Measurements from ENCODE around the gene NUDT5.
A peak's percentile ranks its signal among the peaks of the same experiment; 100 is the strongest.
"Not testable (repeated sequence)": the region's sequence is repeated elsewhere in the genome, so short reads cannot be mapped to it uniquely, and the experiment has no call there.

NUDT5 gene

DNA sequence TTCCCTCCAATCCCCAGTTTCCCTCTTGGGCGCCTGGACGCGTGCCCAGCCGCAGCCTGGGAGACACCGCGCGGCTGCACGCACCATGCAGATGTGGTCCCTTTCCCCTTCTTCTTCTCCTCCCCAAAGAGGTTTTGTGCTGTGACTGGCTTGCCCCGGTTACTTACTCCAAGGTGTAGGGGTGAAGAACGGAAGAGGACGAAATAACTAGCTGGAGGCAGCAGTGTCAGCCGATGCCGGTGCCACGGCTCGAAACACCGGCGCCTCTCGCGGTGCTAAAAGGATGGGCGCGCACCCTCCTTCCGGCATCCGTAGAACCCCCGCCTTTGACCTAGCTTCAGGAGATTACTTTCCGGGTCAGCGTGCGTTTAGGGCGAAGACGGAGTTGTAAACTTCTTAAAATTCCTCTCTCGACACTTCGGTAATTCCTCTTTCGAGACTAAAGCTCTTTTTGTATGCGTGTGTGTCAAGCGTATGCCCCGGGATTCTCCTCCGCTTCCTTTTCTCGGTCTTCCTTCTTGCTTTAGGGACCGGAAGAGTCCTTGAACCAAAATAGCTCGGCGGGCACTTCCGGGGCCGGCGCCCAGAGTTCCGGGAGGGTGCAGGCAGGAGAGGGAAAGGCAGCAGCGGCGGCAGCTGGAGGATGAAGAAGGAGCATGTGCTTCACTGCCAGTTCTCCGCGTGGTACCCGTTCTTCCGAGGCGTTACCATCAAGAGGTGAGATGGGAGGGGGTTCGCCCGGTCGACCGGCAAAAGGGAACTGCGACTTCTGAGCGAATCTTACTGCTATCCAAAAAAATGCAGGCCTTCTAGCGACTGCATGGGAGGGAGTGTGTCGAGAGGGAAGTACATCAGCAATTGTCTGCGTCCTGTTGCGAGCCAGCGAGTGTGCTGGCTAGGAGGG, at the start of gene NUDT5, which contains the start of gene CDC123:
NUDT5 (minus strand) TSS at position 289 of the 904 bp plus-strand sequence. CDS start 9,600 bp downstream, outside the sequence.
CDC123 (plus strand) TSS at position 586 of the 904 bp plus-strand sequence; CDS start at position 644, 58 bp downstream.
- ATAC-seq: peak; percentile 93 to 95

GRCh38 chr10:12243864-12244620, 48.4 kb upstream of the NUDT5 start:
- ATAC-seq: no peak

GRCh38 chr10:12241810-12242529, 46.3 kb upstream of the NUDT5 start:
- peak; percentile 66 to 93 for ATAC-seq

DNA sequence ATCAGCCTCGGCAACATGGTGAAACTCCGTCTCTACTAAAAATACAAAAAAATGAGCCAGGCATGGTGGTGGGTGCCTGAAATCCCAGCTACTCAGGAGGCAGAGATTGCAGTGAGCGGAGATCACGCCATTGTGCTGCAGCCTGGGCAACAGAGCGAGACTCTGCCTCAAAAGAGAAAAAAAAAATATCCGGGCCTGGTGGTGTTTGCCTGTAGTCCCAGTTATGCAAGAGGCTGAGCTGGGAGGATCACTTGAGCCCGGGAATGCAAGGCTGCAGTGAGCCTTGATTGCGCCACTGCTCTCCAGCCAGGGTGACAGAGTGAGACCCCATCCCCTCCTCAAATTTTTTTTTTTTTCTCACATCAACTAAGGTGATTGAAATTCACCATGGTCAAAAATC, 43.1 kb upstream of the NUDT5 start:
- no peak for ATAC-seq

GRCh38 chr10:12237265-12238220, 41.9 kb upstream of the NUDT5 start:
- ATAC-seq: no peak

GRCh38 chr10:12235796-12236195, 40.1 kb upstream of the NUDT5 start:
- no peak for ATAC-seq

DNA sequence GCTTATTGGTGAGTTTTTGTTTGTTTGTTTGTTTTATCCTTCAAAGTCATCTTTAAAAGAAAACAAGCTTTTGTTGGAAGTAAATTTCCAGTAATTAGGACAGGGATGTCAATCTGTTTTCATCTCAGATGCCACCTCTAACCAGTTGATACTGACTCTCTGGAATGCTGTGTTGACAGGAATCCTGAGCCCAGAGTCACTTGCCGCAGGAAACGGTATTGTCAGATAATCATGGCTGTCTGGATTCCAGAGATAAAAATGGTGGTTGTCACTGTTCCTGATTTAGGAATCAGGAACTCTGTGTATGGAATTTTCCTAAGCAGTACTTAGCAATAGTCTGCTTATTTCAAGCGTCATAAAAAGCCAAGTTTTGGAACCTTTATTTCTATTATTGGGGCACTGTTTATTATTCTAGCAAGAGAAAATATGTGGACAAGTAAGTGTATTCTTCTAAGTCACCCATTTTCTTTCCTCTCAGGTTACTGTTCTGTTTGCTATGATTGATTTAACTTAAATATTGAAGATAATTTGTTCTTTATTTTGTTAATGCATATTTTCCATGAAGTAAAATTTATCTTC, 39.5 kb upstream of the NUDT5 start:
- no peak for ATAC-seq

- ATAC-seq: not testable (repeated sequence)
Observed at GRCh38 chr10:12234687-12235086, 39.0 kb upstream of the NUDT5 start.

- ATAC-seq: no peak
Observed at GRCh38 chr10:12228851-12229250, 33.2 kb upstream of the NUDT5 start.

DNA sequence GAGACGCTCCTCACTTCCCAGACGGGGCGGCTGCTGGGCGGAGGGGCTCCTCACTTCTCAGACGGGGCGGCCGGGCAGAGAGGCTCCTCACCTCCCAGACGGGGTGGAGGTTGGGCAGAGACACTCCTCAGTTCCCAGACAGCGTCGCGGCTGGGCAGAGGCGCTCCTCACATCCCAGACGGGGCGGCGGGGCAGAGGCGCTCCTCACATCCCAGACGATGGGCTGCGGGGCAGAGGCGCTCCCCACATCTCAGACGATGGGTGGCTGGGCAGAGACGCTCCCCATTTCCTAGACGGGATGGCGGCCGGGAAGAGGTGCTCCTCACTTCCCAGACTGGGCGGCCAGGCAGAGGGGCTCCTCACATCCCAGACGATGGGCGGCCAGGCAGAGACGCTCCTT, 30.7 kb upstream of the NUDT5 start:
- ATAC-seq: not testable (repeated sequence)

- no peak for ATAC-seq
Observed at GRCh38 chr10:12225444-12225843, 29.8 kb upstream of the NUDT5 start.

GRCh38 chr10:12221323-12222298, 25.9 kb upstream of the NUDT5 start:
- no peak for ATAC-seq

DNA sequence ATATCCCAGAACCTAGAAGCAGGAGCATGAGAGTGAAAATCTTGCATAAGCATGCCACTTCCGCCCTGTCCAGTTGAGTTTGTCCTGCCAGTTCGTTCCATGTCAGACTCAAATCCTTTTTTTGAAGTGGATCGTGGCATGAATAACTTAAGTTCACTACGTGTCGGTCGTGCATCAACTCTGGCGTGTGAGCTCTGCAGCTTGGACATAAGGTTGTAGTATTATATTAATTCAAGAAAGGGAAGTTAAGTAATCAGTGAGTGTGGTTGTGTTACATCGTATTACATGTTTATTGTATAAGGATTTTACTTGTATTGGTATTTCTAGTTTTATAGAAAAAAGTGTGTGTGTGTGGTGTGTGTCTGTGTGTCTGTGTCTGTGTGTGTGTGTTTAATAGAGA, 23.3 kb upstream of the NUDT5 start:
- no peak for ATAC-seq

DNA sequence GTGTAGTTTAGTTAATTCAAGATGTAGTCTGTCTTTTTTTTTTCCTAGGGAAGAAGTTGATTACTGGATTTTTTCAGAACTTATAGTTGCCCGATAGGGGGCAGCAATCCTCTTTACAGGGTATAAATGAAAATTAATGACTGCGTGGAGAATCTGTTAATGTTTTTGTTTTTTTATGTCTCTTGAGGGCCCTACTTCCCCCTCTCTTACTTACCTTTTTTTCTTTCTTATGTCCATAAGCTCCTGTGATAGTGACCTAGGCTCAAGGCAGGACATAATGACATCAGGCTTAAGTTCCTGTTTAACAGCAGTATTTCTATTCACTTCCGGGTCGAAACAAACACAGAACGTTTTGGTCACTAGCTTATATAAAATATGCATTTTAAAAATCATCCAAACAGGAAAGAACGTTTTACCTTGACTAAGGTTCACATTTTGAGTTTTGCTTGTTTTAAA, 19.1 kb upstream of the NUDT5 start:
- no peak for ATAC-seq

DNA sequence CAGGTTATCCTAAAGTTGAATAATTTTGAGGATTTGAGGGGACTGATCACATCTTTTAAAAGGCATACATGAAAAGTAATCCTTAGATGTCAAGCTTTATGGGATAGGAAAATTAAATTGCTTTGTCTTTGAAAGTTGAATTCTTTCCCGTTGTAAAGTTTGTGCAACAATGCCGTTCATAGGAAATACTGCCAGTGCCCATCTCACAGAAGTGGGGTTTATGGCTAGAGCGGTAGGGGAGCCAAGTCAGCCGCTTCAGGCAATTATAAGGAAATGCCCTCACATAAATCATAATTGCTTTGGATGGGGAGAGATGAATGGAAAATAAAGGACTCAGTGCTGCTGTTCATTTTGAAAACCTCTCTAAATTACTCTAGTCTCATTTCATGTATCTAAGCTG, 18.4 kb upstream of the NUDT5 start:
- no peak for ATAC-seq

- no peak for ATAC-seq
Observed at GRCh38 chr10:12213621-12214020, 17.9 kb upstream of the NUDT5 start.

- no peak for ATAC-seq
Observed at GRCh38 chr10:12212454-12212853, 16.8 kb upstream of the NUDT5 start.

DNA sequence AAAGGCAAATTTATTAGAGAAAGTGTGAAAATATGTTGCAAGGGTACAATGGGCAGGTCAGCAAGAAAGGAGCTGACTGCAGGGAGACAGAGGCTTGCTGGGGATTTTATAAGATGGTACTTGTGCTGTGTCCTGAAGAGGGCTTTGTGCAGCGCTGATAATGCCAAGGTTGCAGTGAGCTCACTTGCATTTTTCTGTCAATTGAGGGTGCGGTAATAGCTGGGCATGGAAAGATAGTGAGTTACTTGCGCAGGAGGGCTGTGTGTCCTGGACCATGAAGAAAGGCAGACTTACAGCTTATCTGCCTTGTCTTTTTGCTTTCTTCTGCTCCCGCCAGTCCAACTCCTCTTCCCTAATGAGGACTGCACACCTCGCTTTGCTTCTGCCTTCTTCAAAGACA, 12.8 kb upstream of the NUDT5 start:
- ATAC-seq: no peak

DNA sequence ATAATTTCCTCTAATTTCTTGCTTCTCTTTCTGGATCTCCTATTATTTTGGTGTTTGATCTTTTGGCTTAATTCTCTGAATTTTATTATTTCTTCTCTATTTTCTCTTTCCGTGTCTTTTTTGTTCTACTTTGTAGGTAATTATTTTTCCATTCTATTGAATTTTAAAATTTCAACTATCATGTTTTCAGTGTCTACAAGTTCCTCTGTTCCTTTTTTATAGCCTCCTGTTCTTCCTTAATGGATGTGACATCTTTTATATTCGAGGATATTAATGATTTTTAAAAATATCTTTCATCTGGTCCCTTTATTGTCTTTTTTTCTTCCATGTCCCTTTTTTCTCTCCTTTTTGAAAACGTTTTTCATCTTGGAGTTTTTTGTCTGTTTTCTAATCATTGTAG, 11.4 kb upstream of the NUDT5 start:
- no peak for ATAC-seq

- no peak for ATAC-seq
Observed at GRCh38 chr10:12205082-12205481, 9.4 kb upstream of the NUDT5 start.
